Raji (cell line): ENCODE measurements around the gene PCYT1A.

Experiments
- POLR2A ChIP-seq: IDR thresholded peaks from 2 replicates; pipeline ENCODE4 v1.6.1; 2011; ENCODE audit warnings: low read depth, low read length, control low read depth; ENCODE audit not compliant: insufficient read depth

PCYT1A gene

GRCh38 chr3:196254376-196255283 is 32.9 kb downstream of the PCYT1A start:
- no peak for TF ChIP-seq POLR2A

DNA sequence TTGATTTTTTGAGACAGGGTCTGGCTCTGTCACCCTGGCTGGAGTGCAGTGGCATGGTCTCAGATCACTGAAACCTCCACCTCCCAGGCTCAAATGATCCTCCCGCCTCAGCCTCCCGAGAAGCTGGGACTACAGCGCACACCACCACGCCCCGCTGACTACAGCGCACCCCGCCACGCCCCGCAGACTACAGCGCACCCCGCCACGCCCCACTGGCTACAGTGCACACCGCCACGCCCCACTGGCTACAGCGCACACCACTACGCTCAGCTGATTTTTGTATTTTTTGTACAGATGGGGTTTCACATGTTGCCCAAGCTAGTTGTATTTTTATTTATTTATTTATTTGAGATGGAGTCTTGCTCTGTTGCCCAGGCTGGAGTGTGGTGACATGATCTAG is 35.6 kb downstream of the PCYT1A start:
- no peak for TF ChIP-seq POLR2A

- no peak for TF ChIP-seq POLR2A
These were observed 40.8 kb downstream of the PCYT1A start for GRCh38 chr3:196246612-196247308.

DNA sequence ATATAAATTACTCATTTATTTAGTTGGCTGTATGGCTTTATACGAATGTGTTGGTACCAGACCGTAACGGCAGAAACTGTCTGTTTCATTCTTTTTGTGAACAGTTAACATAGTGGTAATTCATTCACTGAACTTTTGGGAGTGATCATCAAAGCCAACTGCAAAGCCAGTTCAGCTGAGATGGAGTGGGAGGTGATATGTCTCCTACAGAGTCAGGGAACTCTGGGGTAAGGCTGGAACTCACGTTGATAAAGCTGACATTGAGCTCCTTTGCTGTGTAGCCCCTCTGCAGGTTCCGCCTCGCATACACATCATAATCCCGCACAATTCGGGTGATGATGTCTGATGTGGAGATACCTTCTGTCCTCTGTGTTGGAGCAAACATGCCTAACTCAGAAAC is 45.8 kb downstream of the PCYT1A start:
- TF ChIP-seq POLR2A: no peak

- no peak for TF ChIP-seq POLR2A
These were observed 47.1 kb downstream of the PCYT1A start for GRCh38 chr3:196240424-196240823.

GRCh38 chr3:196238612-196239560 is 48.6 kb downstream of the PCYT1A start:
- no peak for TF ChIP-seq POLR2A

DNA sequence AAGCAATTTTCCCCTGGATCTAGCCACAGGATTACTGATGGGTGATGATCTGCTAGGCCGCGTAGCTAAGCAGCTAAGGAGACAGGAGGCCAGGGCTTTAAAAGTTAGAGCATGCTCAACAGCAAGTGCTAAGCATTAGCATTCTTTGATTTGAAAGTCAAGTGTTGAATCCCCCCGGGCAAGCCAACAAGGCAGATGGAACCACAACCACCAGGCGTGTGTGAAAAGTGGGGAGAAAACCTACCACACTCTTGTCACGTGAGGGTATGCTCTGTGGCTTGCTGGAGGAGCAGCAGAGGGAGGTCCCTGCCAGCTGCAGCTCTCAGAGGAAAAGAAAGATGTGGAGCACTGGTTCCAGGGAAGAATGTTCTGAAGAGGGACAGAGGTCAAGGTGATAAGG is 50.3 kb downstream of the PCYT1A start:
- TF ChIP-seq POLR2A: no peak

GRCh38 chr3:196236223-196236622 is 51.3 kb downstream of the PCYT1A start:
- TF ChIP-seq POLR2A: no peak

GRCh38 chr3:196235452-196236122 is 51.9 kb downstream of the PCYT1A start:
- no peak for TF ChIP-seq POLR2A

- TF ChIP-seq POLR2A: no peak
These were observed 54.7 kb downstream of the PCYT1A start for GRCh38 chr3:196232882-196233251.

DNA sequence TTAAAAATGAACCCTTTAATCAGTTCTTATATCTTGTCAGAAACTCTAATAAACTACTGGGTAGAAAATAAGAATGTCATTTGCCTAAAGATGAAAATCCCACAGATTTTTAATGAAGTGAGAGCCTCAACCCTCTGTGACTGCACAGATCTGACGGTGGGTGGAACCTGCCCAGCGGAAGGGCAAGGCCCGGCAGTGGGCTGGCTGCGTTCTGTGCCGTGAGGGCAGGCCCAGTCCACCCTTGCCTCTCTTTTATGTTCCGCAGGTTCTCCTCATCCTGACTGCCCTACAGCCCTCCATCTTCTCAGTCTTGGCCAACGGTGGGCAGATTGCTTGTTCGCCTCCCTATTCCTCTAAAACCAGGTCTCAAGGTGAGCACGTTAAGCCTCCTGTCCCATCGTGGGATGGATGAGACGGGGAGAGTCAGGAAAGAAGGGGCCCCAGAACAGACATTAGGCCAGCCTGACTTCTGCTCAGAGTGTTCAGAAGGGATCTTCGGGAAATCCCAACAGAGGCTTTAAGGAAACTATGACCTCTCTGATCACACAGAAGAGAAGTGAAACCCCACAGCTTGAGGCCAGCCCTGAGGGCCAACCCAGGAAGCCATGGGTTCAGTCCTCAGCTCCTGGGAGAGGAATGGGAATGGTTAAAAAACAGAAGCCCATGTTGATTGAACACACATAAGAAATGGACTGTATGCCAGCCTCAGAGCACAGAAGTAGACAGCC is 55.2 kb downstream of the PCYT1A start:
- no peak for TF ChIP-seq POLR2A

DNA sequence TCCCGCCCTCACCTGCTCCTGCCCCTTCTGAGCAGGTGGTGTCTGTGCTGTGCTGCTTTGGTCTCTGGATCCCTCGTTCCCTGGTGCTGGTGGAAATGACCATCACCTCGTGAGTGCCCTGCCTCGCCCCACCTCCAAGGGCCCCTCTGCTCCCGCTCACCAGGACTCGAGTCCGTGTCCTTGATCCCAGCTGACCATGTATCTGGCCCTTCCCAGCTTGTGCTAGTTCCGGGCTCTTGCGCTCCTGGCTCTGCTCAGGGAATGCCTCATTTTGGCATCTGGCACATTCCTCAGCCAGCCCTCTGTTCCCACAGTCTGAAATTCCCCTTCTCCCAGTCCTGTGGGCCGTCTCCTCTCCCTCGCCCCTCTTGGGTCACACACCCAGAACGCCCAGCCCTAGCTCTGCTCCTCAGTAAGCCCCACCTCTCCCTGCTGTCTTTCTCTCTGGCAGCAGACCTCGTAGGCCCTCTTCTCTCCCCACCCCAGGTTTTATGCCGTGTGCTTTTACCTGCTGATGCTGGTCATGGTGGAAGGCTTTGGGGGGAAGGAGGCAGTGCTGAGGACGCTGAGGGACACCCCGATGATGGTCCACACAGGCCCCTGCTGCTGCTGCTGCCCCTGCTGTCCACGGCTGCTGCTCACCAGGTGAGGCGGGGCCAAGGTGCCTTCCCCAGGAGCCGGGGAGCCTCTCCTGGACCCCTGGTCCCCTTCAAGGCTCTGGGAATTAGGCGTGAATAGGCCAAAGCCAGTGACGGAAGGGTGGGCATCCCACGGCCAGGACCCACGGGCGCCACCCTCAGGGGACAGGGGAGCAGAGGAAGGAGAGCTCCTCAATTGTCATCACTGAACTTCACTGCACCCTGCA is 59.7 kb downstream of the PCYT1A start:
- no peak for TF ChIP-seq POLR2A

DNA sequence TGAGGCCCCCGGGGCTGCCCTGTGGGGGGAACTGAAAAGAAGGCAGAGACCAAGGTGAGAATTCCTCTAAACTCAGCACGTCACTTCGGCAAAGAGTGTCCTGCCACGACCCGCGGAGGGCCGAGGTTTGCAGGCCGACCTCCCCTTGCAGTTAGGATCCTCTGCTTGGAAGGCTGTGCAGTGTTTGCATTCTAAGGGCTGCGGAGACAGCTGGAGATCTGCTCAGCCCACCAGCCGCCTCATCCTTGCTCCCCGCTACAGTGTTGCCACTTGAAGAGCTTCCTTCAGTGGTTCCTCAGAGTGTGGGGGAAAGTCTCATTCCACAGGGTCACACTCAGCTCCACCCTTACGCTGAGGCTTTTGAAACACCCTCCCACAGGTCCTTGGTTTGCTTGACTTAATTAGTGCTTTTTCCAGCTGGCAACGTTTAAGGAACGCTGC is 60.4 kb downstream of the PCYT1A start:
- TF ChIP-seq POLR2A: no peak
